ENCODE data around the gene YIF1A.

GRCh38 chr11:66237867-66238266 is 51.1 kb downstream of the YIF1A start:
- TF ChIP-seq CTCF (IDR thresholded peaks at IDR 0.05 in 2 of 3, conservative IDR thresholded peaks at IDR 0.05 in 1 of 3; ENCODE audit: borderline replicate concordance in 1 of 3, insufficient read depth in 1 of 3, low read depth in 2 of 3, low read length in 2 of 3) (0 out of 6 replicates have a peak, but pooled peaks of 1 of the 3 experiments have one; percentile 1), SIN3A (IDR thresholded peaks at IDR 0.05; ENCODE audit: low read depth) (no peak), RAD21 (IDR thresholded peaks at IDR 0.05; ENCODE audit: low read depth) (no peak), SRF (IDR thresholded peaks at IDR 0.05; ENCODE audit: low read depth) (no peak), POLR2A (IDR thresholded peaks at IDR 0.05; ENCODE audit: borderline replicate concordance, extremely low read depth, insufficient read depth, insufficient read length) (no peak), POLR2AphosphoS5 (IDR thresholded peaks at IDR 0.05; ENCODE audit: low read depth, low read length) (no peak)

Measured in HCT116 (cell line).